Eye (tissue), 1 donor: ENCODE data around the gene PKP3.
A peak's percentile ranks its signal among the peaks of the same experiment; 100 is the strongest.

Experiments used
- DNase-seq: peaks from one replicate; pipeline ENCODE4 v3.0.0-alpha.2; 2015

The PKP3 gene

GRCh38 chr11:449889-450808, 56.1 kb downstream of the PKP3 start, which contains the start of gene PTDSS2:
PTDSS2 (plus strand) TSS chr11:450279; CDS start chr11:450456, 177 bp downstream.
- peak; percentile 99 for DNase-seq

GRCh38 chr11:450809-451451, 56.9 kb downstream of the PKP3 start:
- DNase-seq = peak; percentile 84

GRCh38 chr11:451738-452137, 57.7 kb downstream of the PKP3 start:
- no peak for DNase-seq

DNA sequence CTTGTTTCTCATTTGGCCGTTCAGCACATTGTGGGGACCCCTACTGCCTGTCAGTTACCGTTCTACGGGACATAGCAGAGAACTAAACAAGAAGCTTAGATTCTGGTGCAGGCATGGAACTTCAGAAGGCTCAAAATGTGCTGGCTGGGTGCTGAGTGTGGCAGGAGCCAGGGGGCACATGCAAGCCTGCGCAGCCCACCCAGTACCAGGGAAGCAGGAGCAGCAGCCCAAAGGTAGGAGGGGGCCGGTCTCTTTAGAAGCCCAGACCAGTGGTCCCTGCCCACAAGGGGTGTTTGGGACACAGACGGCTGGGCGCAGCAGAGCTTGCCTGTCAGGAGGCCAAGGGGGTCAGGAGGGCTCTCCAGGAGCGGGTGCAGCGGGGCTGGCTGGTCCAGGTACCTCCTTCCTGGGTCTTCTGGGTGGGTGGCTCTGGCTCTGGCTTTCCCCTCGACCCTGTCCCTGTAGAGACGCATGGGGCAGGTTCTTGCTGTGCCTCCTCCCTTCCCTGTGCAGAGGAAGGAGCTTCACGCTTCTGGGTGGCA, 58.3 kb downstream of the PKP3 start:
- no peak for DNase-seq

GRCh38 chr11:452916-453527, 59.0 kb downstream of the PKP3 start:
- no peak for DNase-seq

GRCh38 chr11:453564-453963, 59.6 kb downstream of the PKP3 start:
- DNase-seq = no peak

- no peak for DNase-seq
These were observed 60.0 kb downstream of the PKP3 start for GRCh38 chr11:454043-454442.
